T47D (cell line): Measurements from ENCODE around the gene NGRN.
"Not testable (repeated sequence)": the region's sequence is repeated elsewhere in the genome, so short reads cannot be mapped to it uniquely, and the experiment has no call there.

Experiments used
- DNase-seq, 2 experiments: peaks; one replicate each; pipeline versions ENCODE4 v3.0.0 to v3.0.0-alpha.2; 2011 to 2012; ENCODE audit warnings: low read depth in 1 of 2, low spot score in 1 of 2
- JUND ChIP-seq: IDR thresholded peaks from 2 replicates; pipeline ENCODE4 v1.6.1; 2012; ENCODE audit warnings: low read depth
- in situ Hi-C: cut with HindIII; loops from 2 replicates; pipeline ENCODE4 v1.10.0; 2016; ENCODE audit warnings: low sequenced_read_pairs, low pct_unique_long_range_greater_than_20kb

The NGRN gene

DNA sequence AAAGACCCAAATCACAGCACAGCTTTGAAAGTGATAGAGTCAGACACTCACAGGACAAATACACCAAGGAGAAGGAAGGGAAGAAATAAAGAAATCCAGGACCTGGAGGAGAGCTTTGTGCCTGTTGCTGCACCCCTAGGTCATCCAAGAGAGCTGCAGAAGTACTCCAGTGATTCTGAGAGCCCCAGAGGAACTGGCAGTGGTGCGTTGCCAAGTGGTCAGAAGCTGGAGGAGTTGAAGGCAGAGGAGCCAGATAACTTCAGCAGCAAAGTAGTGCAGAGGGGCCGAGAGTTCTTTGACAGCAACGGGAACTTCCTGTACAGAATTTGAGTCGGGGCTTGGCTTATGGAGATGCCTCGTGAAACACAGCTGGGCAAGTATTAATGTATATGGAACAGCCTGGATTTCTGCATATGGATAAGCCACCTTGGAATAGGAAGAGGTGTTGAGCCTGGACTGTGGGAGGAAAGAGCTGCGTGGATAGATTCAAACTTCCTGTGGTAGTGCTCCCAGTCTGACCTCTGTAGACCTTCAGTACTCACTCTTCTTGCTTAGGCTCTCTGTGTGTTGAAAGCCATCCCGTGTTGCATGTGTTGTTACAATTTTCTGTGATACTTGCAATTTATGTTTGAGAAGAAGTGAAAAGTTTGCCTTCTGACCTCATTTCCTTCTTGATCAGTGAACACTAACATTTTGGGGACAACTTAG, 6.1 kb downstream of the NGRN start:
- in situ Hi-C loops: no loop called here
- no peak for TF ChIP-seq JUND
- no peak for DNase-seq

DNA sequence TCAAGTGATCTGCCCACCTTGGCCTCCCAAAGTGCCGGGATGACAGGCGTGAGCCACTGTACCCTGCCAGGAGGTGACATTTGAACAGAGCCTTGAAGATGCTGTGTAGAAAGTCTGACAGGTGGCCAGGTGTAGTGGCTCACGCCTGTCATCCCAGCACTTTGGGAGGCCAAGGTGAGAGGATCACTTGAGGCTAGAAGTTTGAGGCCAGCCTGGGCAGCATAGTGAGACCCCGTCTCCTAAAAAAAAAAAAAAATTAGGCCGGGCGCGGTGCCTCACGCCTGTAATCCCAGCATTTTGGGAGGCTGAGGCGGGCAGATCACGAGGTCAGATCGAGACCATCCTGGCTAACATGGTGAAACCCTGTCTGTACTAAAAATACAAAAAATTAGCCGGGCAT, 13.0 kb downstream of the NGRN start:
- DNase-seq, in situ Hi-C loops: not testable (repeated sequence)

DNA sequence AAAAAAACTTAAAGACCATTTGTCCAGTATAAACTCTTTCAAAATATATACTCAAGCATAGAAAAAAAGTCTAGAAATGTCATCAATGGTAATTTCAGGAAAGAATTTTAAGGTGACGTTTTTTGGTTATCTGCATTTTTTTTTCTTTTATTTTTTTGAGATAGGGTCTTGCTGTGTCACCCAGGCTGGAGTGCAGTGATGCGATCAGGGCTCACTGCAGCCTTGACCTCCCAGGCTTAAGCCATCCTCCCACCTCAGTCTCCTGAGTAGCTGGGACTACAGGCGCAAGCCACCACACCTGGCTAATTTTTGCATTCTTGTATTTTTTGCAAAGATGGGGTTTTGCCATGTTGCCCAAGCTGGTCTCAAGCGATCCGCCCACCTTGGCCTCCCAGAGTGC, 15.3 kb downstream of the NGRN start:
- DNase-seq, in situ Hi-C loops: not testable (repeated sequence)

DNA sequence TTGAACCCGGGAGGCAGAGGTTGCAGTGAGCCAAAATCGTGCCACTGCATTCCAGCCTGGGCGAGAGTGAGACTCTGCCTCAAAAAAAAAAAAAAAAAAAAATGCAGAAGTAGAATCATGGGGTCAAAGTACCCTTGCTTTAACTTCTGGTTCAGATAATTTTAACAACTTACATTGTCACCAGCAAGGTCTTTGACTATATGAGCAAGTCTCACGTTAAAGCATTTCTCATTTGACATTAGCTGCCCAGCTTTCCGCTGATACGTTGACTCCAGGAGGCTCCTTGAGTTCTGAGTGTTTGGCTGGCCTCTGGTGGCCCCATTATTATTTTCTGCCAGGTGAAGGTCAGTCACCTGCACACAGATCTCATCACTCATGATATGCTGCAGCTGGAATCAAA, 16.2 kb downstream of the NGRN start:
- in situ Hi-C loops, DNase-seq: not testable (repeated sequence)

DNA sequence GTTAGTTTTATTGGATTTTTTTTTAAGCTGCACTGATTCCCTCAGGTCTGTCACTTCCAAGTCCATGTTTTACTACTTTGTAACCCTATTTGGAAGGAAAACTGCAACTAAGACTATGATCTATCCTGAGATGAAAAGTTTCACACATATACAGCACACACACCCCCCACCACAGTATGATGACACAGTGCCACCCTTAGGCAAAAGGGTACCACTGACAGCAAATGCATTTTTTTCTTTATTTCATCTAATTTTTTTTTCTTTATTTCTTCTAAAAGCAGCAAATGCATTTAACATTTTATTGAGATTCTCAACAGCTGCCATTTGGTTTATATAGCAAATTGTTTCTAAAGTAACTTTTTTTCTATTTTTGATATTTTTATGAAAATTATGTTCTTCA, 21.2 kb downstream of the NGRN start:
- no peak for TF ChIP-seq JUND
- peak in 1 of 2 experiments; percentile 60 for DNase-seq
- in situ Hi-C loops: no loop called here

DNA sequence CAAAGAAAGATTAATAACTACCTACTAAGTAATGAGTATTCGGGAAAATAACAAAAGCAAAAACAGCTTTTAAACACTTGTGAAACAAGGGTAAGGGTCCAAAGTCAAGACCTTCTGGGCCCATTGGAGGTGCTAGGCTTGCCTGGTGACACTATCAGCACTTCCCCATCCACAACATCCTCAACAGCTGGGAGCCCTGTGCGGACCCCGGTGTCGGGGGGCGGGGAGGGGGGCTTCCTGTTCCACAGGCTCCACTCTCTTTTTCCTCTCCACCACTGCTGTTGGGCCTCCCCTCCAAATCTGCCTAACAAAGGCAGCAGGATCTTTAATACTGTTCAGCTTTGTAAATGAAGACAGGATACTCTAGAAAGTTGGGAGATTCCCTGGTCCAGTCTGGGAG, 21.6 kb downstream of the NGRN start:
- no peak for DNase-seq
- TF ChIP-seq JUND: no peak
- in situ Hi-C loops: no loop called here

DNA sequence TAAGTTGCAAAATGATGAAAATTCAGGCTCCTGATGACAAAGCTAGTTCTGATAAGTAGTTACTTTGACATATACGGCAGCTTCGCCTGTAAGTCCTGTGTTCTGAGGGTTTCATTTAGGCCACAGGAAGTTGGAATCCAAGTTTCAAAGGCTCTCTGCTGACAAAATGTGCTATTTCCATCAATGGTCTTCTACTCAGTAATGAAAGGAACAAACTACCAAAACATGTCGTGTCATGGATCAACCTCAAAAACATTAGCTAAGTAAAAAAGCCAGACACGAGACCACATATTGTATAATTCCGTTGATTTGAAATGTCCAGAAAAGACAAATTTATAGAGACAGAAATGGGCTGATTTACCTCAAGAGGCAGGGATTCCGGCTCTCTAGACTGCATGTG, 22.5 kb downstream of the NGRN start:
- in situ Hi-C loops: no loop called here
- DNase-seq: no peak
- TF ChIP-seq JUND: no peak

DNA sequence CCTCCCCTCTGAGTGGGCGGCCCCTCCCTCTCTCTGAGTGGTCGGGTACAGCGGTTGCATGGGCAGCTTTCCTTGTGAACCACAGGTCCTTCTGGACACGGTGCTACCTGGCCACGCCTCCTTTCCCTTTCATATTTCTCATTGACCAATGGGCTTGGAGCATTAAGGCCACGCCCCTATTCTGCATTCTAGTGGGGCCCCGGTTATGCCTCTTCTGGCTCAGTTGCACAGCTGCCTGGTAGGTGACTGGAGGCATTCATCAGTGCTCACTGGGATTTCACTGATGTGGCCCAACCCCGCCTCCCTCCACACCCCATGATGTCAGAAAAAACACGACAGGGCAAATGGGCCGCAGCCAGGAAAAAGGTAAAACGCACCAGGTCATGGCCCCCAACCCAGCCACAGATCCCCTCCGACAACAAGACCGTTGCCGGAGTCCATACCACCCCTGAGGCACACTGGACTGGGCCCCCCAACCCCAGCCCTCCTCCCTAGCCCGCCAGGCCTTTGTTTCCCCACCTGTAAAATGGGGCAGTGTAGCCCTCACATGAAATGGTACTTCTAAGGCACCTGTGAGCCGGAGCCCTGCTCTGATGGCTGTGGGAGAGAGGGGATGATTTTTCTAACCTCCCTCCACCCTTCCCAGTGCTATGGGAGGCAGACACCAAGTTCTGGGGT, 26.3 kb downstream of the NGRN start:
- DNase-seq: peak; percentile 29 to 90
- no peak for TF ChIP-seq JUND
- in situ Hi-C loops: no loop called here

DNA sequence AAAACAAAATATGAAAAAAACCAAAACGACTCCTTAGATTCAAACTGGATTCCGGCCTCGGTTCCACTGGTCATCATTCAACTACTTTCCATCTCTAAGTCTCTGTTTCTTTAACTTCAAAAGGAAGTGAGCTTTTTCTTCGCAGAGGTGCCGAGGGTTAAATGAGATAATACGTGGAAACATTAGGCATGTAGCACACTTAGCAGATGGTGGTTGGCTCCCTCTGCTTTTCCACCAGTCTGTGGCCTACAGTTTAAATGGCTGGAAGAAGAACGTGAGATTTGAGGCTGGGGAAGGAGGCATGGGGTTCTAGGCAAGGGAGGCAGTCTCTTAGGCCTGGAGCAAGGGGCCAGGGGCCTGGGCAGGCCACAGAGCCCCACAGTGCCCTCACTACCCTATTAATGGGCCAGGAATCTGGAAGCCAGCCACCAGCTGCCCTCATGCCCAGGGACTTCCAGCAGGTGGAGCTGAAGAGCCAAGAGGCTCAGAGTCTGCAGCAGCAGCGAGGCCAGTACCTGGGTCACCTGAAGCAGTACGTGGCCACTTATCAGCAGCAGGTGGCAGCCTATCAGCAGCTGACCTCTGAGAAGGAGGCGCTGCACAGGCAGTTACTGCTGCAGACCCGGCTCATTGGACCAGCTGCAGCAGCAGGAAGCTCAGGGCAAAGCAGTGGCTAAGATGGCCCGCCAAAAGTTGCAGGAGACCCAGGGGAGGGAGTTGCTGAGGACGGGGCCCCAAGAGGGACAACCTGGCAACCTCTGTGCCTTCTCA, 27.8 kb downstream of the NGRN start:
- in situ Hi-C loops: not testable (repeated sequence)

DNA sequence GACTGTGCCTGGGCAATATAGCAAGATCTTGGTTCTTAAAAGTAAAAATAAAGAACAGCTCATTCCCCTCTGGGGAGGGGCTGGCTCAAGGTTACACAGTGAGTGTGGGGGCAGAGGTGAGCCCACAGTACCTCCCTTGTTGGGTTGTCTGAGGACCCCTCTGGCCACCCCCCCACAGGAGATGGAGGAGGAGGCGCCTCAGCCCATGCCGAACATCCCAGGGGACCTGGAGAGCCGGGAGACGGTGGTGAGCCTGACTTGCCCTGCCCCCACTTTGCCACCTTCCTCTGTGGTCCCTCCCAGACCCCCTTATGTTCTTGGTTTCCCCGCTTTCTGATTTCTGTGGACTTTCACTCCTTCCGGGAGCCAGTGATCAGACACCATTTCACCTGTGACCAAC, 28.7 kb downstream of the NGRN start:
- no peak for TF ChIP-seq JUND
- in situ Hi-C loops: no loop called here
- DNase-seq: no peak

More for the DNA sequence above, 27.8 kb downstream of the NGRN start:
- DNase-seq: peak; percentile 34 to 85

DNA sequence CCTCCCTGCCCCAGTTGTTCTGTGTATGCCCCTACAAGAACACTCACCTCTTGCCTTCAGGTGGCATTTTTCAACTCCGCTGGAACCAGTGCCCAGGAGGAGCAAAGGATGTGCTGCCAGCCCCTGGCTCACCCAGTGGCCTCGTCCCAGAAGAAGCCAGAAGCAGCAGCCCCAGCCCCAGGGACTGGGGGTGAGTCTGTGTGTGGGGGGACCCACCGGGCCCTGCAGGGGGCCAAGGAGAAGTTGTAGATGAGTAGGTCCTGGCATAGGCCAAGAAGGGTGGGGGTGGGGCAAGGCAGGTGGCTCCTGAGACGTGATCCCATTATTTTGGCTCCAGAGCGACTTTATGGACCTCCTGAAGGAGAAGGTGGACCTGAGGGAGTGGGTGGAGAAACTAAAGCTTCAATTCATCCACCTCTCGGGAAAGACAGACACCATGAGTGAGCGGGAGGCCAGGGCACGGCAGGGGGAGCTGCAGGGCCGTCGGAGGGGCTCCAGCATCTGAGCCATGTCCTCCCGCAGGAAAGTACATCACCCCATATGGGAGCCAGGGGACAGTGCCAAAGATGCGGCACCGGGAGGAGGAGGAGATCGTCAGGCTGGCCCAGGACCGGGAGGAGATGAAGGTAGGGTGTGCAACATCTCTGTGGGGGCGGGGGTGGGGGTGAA, 29.3 kb downstream of the NGRN start:
- TF ChIP-seq JUND: no peak
- no peak for DNase-seq
- in situ Hi-C loops: no loop called here

DNA sequence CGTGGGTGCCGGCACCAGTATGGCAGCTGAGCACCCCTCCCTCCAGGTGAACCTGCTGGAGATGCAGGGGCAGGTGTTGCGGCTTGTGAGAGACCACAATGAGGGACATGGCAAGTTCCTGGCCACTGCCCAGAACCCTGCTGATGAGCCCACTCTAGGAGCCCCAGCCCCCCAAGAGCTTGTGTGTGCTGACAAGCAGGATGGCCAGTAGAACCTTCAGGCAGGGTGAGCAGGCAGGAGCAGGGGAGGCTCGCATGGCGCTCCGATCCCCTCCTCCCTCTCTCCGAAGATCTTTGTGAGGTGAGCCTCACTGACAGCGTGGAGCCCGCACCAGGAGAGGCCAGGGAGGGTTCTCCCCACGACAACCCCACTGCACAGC, 29.8 kb downstream of the NGRN start:
- in situ Hi-C loops: no loop called here
- TF ChIP-seq JUND: no peak
- DNase-seq: no peak

DNA sequence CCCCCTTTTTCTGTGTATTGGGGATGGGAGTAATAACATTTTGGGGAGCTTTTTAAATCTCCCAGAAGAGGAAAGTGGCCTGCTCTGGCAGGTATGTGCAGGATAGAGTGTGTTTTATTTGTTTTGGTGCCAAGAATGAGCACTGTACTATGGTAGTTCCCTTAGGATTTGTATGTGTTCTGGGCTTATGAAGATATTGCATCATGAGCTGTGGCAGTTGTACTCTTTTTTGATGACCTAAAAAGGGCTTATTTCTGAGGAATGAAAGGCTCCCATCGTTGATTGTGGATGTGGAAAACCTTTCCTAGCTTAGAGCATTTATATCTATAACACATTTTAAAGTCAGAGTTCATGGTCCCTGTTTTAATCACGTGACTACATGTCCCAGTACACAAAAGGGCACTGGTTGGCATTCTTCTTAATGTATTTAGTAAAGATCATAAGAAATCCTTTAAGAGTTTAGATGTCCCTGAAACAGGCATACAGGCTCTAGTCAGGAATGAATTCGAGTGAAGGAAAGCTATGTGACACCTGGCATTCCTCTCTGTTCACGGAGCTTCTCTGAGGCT, 30.9 kb downstream of the NGRN start:
- DNase-seq, in situ Hi-C loops: not testable (repeated sequence)
